SJCRH30 (cell line): Measurements from ENCODE around the gene RNF169. TPM values are rescaled to one million over a fixed set of nuclear protein-coding genes. Genes with fewer than 3 reads are reported as not detected.

Experiments used
- DNase-seq, 2 experiments: peaks; one replicate each; pipeline ENCODE4 v3.0.0-alpha.2; 2015 to 2020
- H3K27ac ChIP-seq: fragments of 250-450 bp; sonication (Bioruptor Pico); 2 replicates; pipeline ENCODE4 v1.5.1; 2020; ENCODE audit warnings: mild to moderate bottlenecking, moderate library complexity
- H3K27me3 ChIP-seq: fragments of 250-450 bp; sonication (Bioruptor Pico); 2 replicates; pipeline ENCODE4 v1.5.1; 2020; ENCODE audit warnings: mild to moderate bottlenecking, moderate library complexity
- H3K36me3 ChIP-seq: fragments of 250-450 bp; sonication (Bioruptor Pico); 2 replicates; pipeline ENCODE4 v1.5.1; 2020; ENCODE audit warnings: mild to moderate bottlenecking, moderate library complexity
- H3K4me1 ChIP-seq: fragments of 250-450 bp; sonication (Bioruptor Pico); 2 replicates; pipeline ENCODE4 v1.5.1; 2020; ENCODE audit warnings: mild to moderate bottlenecking, moderate library complexity
- H3K4me3 ChIP-seq: fragments of 250-450 bp; sonication (Bioruptor Pico); 2 replicates; pipeline ENCODE4 v1.5.1; 2020; ENCODE audit warnings: mild to moderate bottlenecking, moderate library complexity
- H3K9me3 ChIP-seq: fragments of 250-450 bp; sonication (Bioruptor Pico); replicated peaks from 2 replicates; pipeline ENCODE4 v1.5.1; 2020; ENCODE audit warnings: mild to moderate bottlenecking, moderate library complexity
- total RNA-seq: library from RNA; depleted of rRNA; stranded (reverse); fragments of >200 nt; shearing (Covaris generic); gene quantifications from 2 replicates; pipeline ENCODE4 v1.2.3, GENCODE V29; 2014; rRNA removed

RNF169 gene, protein sequence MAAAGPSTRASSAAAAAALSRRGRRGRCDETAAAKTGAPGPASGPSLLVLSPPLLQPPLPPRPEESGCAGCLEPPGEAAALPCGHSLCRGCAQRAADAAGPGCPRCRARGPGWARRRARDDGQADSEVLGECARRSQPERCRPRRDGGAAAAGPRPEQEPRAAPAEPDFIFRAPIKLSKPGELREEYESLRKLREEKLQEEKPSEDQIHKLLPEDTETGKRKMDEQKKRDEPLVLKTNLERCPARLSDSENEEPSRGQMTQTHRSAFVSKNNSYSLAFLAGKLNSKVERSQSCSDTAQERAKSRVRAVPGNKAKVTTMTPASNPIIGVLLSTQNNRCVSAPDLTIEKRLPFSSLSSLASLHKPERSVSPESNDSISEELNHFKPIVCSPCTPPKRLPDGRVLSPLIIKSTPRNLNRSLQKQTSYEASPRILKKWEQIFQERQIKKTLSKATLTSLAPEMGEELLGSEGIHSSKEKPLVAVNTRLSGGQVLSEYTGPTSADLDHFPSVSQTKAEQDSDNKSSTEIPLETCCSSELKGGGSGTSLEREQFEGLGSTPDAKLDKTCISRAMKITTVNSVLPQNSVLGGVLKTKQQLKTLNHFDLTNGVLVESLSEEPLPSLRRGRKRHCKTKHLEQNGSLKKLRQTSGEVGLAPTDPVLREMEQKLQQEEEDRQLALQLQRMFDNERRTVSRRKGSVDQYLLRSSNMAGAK
- total RNA-seq = 16.0 and 17.8 TPM in 2 replicates

DNA sequence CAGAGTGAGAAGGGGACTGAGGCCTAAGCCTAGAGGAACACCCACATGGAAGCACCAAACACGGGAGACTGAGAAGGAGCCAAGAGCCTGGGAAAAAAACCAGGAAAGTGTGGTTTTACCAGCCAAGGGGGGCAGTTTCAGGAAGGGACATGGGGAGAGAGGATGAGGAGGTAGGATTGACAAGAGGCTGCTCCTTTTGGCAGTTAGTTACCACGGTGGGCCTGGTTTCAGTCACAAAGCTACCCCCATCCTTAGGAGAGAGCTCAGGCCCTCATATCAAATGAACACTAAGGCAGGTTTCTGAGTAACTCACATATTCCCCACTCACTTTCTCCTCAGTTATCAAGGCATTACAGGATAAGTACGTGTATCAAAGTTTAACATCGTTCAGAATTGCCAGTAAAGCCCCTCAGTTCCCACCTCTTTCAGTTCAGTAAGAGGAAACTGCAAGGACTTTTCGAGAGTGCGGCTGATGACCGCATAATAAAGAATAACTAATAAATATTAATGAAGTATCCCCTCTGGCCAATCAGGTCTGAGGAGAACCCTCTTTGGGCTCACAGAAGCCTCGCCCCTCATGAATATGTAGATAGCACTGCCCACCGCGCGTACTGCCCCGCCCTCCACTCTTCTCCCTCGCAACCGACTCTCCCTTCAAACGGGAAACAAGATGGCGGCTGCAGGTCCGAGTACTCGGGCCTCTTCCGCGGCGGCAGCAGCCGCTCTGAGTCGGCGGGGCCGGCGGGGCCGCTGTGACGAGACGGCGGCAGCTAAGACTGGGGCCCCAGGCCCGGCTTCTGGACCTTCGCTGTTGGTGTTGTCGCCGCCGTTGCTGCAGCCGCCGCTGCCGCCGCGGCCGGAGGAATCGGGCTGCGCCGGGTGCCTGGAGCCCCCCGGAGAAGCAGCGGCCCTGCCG, at the start of gene RNF169:
Gene RNF169, plus strand, starts transcription at position 639 of the 916 bp plus-strand sequence. Its CDS starts 32 bp downstream, at position 671.
- H3K27me3 ChIP-seq = no peaks in the 10 kb centered on the region
- no peaks in the 10 kb centered on the region for H3K36me3 ChIP-seq
- peak; percentile 96 for DNase-seq
- H3K9me3 ChIP-seq = no peaks in the 10 kb centered on the region
- peak within 1 kb of the TSS; percentile 95 for H3K4me3 ChIP-seq
- H3K4me1 ChIP-seq = no peaks in the 10 kb centered on the region
- peak within 1 kb of the TSS; percentile 83 for H3K27ac ChIP-seq

DNA sequence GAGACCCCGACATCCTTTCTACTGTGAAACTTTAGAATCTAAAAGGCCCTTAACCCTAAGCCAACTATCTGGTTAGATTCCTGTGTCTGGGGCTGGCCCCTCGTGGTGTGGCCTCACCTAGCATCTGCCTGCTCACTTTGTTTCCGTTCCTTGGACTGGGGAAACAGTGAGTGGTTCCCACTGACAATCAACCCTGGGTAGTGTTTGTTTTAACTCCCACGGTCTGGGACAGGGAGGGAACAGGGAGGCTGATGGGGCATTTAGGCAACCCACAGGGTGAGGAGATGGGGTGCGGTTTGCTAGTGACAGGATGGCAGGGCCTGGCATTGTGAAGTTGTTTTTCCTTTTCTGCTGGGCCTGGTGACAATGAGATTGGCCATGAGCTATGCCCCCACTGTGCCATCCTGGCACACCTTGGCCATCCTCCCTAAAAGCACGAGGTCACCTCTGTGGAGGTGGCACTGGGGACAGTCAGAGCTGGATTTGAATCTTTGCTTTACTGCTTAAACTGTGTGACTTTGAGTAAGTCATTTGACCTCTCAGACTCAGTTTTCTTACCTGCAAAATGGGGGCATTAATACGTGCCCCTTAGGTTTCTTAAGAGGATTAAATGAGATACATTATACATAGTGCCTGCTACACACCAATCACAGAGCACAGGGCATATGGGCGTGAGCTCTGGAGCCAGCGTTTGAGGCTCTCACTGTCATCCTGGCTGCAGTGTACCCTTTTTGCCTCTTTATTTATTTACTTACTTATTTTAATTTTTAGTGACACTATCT, 48.8 kb upstream of the RNF169 start:
- Histone ChIP-seq H3K27ac (no peak overlapping the region), H3K36me3 (no peaks in the 10 kb centered on the region), H3K9me3 (no peaks in the 10 kb centered on the region), H3K27me3 (no peaks in the 10 kb centered on the region), H3K4me1 (no peaks in the 10 kb centered on the region; the same call in 1 of the 2 replicates), H3K4me3 (no peak overlapping the region)
- DNase-seq = no peak

DNA sequence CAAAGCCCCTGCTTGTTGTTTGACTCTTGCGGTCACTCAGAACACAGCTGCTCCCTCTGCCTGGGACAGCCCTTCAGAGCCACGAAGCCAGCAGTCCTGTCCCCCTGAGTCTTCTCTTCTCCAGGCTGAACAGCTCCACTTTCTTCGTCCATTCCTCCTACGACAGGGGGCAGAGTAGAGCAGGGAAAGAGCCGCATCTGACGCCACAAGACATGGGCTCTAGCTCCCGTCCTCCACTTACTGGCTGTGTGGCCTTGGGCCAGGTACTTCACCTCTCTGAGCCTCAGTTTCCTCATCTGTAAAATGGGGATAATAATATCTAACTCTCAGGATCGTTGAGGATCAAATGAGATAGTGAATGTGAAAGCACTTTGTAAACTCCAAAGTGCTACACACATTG, 47.3 kb upstream of the RNF169 start:
- Histone ChIP-seq H3K9me3 (no peaks in the 10 kb centered on the region), H3K4me3 (no peak overlapping the region), H3K27ac (no peak overlapping the region), H3K4me1 (no peaks in the 10 kb centered on the region; the same call in 1 of the 2 replicates), H3K27me3 (no peaks in the 10 kb centered on the region), H3K36me3 (no peaks in the 10 kb centered on the region)
- DNase-seq = no peak

- DNase-seq = peak; percentile 65 to 84
- Histone ChIP-seq H3K36me3 (no peaks in the 10 kb centered on the region), H3K4me3 (no peak overlapping the region), H3K27me3 (no peaks in the 10 kb centered on the region), H3K4me1 (no peaks in the 10 kb centered on the region; the same call in 1 of the 2 replicates), H3K9me3 (no peaks in the 10 kb centered on the region), H3K27ac (no peak overlapping the region)
Measured at GRCh38 chr11:74702383-74703007, 46.2 kb upstream of the RNF169 start.

DNA sequence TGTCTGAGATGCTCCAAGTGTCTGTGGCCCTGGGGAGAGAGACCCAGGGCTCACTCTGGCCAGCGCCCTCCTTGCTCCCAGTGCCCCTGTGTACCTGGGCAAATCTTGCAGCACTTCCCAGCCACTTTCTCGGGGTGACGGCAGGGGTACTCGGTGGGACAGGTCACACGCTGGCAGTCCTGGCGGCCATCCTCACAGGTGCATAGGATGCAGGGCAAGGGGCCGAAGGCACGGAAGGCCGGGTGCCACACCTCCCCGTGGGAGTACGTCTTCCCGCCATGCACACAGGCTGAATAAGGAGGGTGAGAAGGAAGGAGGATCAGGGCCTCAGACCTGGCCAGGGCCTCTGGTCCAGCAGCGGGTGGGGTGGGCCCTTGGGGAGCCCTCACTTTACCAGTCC, 45.4 kb upstream of the RNF169 start:
- H3K36me3 ChIP-seq = no peaks in the 10 kb centered on the region
- H3K9me3 ChIP-seq = no peaks in the 10 kb centered on the region
- no peak overlapping the region for H3K4me3 ChIP-seq
- H3K27me3 ChIP-seq = no peaks in the 10 kb centered on the region
- H3K27ac ChIP-seq = no peak overlapping the region
- H3K4me1 ChIP-seq = no peaks in the 10 kb centered on the region; the same call in 1 of the 2 replicates
- DNase-seq = no peak

- Histone ChIP-seq H3K4me1 (no peaks in the 10 kb centered on the region; the same call in 1 of the 2 replicates), H3K27me3 (no peaks in the 10 kb centered on the region), H3K9me3 (no peaks in the 10 kb centered on the region), H3K36me3 (no peaks in the 10 kb centered on the region), H3K4me3 (no peak overlapping the region), H3K27ac (no peak overlapping the region)
- DNase-seq = no peak
Measured at GRCh38 chr11:74707182-74707581, 41.5 kb upstream of the RNF169 start.

DNA sequence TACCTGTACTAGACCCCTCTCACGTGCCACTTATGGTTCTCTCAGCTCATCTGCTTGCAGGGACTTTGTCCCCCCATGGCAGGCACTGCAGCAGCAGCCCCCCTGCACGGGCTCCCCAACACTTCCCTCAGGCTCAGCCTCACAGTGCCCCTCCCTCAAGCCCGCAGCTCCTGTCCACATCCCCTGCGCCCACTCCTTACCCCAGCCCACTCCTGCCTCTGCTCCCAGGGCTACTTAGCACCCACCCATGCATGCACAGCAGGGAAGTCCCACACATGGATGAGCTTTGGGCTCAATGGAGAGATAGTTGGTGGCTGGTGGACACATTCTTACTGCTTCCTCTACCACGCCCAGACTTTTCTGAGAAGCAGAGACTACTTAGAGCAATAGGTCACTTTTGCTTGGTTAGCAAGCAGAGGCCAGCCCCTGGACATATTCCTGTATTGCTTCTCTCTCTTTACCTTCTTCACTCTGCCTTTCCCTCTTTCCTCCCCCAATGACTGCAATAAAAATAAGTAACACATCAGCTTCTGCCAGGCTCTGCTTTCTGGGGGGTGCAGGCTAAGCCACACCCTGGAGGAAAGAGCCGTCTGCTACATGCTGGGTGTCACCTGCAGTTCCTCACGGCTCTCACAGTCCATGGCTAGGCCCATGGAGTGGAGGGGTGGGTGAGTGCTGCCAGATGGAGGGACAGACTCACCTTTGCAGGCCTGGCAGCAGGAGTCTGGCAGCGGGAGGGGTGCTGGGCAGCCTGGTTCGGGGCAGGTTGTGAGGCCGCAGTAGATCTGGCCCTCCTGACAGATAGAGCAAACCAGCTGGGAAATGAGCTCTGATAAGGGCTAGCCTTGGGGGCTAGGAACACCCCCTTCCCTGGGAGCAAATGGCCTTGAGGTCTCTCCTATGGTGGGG, 40.8 kb upstream of the RNF169 start:
- Histone ChIP-seq H3K4me3 (no peak overlapping the region), H3K4me1 (no peaks in the 10 kb centered on the region), H3K36me3 (no peaks in the 10 kb centered on the region), H3K27me3 (no peaks in the 10 kb centered on the region), H3K27ac (no peak overlapping the region), H3K9me3 (no peaks in the 10 kb centered on the region)
- no peak for DNase-seq

DNA sequence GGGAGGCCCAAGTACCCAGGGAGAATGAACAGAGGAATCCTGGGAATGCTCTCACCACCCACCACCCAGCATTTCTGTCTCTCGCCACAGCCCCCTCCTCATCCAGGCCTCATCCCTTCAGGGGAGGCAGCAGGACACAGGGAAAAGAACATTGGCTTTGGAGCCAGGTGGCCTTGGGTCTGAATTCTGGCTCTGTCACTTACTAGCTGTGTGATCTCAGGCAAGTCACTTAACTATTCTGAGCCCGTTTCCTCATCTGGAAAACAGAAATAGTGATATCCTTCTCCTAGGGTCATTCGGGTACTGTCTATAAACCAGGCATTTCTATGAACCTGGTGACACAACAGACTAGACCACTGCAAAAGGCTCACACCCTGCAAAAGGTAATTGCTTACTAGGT, 39.5 kb upstream of the RNF169 start:
- no peak for DNase-seq
- Histone ChIP-seq H3K27ac (no peak overlapping the region), H3K4me1 (0 out of 2 replicates have a peak, but pooled peaks cover 8% of the 10 kb centered on the region), H3K27me3 (no peaks in the 10 kb centered on the region), H3K4me3 (no peak overlapping the region), H3K36me3 (no peaks in the 10 kb centered on the region), H3K9me3 (no peaks in the 10 kb centered on the region)

GRCh38 chr11:74710281-74710938, 38.2 kb upstream of the RNF169 start:
- no peaks in the 10 kb centered on the region for H3K9me3 ChIP-seq
- H3K27ac ChIP-seq = no peak overlapping the region
- no peaks in the 10 kb centered on the region for H3K36me3 ChIP-seq
- DNase-seq = no peak
- H3K27me3 ChIP-seq = no peaks in the 10 kb centered on the region
- H3K4me3 ChIP-seq = no peak overlapping the region
- H3K4me1 ChIP-seq = 0 out of 2 replicates have a peak, but pooled peaks cover 8% of the 10 kb centered on the region

DNA sequence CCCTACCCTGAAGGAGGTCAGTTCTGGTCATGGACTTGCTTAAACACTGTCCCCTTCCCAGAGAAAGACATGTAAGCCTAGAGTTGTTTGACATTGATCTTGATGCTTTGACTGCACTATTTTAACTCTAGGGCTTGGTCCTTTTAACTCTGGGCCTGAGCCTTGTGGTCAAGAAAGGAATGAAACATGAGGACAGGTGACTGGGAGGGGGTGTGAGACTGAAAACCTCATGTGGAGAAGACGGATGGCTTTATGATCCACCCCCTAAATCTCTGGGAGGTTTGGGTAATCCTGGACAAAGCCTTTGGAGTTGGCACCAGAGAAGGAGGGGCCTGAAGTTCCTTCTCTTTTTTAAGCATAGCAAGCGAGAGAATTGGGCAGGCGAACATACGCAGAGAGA, 35.0 kb upstream of the RNF169 start:
- peak; percentile 6 to 38 for DNase-seq
- H3K4me1 ChIP-seq = 0 out of 2 replicates have a peak, but pooled peaks cover 8% of the 10 kb centered on the region
- no peaks in the 10 kb centered on the region for H3K36me3 ChIP-seq
- H3K4me3 ChIP-seq = no peak overlapping the region
- no peaks in the 10 kb centered on the region for H3K9me3 ChIP-seq
- no peak overlapping the region for H3K27ac ChIP-seq
- no peaks in the 10 kb centered on the region for H3K27me3 ChIP-seq

DNA sequence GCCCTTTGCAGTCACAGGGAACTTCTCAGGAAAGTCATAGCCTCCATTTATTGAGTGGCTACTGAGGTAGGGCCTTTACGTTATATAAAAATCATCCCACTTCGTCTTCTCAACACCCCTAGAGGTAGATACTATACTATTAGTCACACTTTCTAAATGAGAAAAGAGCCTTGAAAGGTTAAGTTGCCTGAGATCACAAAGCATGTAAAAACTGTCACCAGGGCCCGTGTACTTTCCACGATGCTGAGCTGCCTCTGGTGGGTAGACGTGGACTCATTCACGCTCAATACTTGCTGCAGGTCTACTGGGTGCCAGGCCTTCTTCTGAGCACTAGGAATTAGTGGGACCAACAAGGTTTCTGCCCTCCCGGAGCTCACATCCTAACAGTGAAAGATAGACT, 33.7 kb upstream of the RNF169 start:
- 0 out of 2 replicates have a peak, but pooled peaks cover 8% of the 10 kb centered on the region for H3K4me1 ChIP-seq
- H3K4me3 ChIP-seq = no peak overlapping the region
- no peaks in the 10 kb centered on the region for H3K27me3 ChIP-seq
- H3K9me3 ChIP-seq = no peaks in the 10 kb centered on the region
- no peak for DNase-seq
- no peak overlapping the region for H3K27ac ChIP-seq
- H3K36me3 ChIP-seq = no peaks in the 10 kb centered on the region

GRCh38 chr11:74717221-74717969, 31.3 kb upstream of the RNF169 start:
- Histone ChIP-seq H3K4me1 (0 out of 2 replicates have a peak, but pooled peaks cover 8% of the 10 kb centered on the region), H3K27me3 (no peaks in the 10 kb centered on the region), H3K9me3 (no peaks in the 10 kb centered on the region), H3K36me3 (no peaks in the 10 kb centered on the region), H3K4me3 (no peak overlapping the region), H3K27ac (no peak overlapping the region)
- DNase-seq = no peak
